Ramos (cell line): ENCODE measurements around the gene KRTAP4-8.
"Not testable (repeated sequence)": the region's sequence is repeated elsewhere in the genome, so short reads cannot be mapped to it uniquely, and the experiment has no call there.

ENCODE experiments used
- in situ Hi-C: fragments of 300-500 bp; cut with MboI; formaldehyde crosslinking; loops from one replicate; pipeline ENCODE4 v1.14.3; 2022; ENCODE audit warnings: low sequenced_read_pairs; ENCODE audit not compliant: unreplicated experiment

Gene KRTAP4-8

DNA sequence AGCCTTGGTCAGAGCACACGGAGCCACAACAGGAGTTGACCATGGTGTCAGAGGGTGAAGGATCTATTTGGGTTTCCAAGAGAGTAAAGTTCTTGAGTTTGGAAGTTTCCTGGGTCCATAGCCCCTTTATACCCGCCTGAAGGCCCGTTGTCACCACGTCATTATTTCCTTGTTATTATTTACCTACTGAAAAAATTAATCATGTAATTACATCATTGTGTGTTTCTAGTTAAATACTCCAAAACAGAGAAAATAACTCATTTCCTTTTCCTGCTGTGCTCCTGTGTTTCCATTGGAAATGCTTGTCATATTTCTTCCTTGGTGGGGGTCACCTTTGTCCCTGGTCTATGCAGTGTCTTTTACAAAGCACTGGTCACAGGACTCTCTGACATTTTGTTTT lies at the start of gene KRTAP4-8:
Gene KRTAP4-8 (minus strand): TSS at position 101 of the 400 bp plus-strand sequence. CDS start 58 bp downstream, at position 43.
- in situ Hi-C loops = no loop called here

DNA sequence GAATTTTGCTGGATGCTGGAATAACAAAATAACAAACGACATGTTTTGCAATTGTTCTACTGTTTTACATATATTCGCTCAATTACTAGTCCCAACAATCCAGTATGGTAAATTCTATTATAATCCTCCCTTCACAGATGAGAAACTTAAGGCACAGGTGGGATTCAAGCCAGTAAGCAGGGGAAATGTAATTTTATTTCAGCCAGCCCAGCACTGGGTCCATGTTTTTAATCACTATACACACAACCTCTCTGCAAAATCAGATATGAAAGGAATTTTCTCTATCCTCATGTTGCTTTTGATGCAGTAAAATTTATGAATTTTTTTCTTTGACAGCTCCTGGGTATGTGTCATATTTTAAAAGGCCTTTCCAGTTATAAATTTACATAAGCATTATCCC lies 47.3 kb upstream of the KRTAP4-8 start:
- in situ Hi-C loops = no loop called here

DNA sequence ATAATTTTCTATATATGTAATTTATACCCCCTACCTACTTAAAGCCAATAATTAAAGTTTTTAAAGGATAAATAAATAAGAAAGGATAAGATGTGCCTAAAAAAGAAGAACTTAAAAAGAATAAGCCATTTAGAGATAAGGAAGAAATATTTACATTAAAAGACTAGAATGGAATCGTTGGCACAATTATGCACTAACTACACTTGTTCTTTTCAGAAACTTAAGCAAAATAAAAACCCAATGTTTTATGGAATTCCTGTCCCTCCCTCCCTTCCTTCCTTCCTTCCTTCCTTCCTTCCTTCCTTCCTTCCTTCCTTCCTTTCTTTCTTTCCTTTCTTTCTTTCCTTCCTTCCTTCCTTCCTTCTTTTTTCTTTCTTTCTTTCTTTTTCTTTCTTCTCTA lies 46.9 kb upstream of the KRTAP4-8 start:
- in situ Hi-C loops = no loop called here

DNA sequence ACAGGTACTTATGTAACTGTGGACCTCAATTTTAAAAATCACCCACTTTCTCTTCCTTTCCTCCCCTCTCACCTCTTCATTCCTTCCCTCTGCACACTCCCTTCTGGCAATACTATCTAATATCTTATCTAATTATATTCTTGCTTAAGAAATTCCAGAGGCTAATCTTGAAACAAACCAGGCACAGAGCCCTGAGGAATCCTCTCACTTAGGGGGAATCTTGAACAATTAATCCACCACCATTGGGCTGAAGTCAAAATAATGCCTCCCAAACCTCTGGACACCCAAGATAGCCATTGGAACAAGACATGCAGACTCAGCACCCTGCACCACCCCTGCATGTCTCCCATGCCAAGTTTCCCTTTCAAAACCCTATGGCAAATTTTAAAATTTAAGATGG lies 43.4 kb upstream of the KRTAP4-8 start:
- in situ Hi-C loops = no loop called here

DNA sequence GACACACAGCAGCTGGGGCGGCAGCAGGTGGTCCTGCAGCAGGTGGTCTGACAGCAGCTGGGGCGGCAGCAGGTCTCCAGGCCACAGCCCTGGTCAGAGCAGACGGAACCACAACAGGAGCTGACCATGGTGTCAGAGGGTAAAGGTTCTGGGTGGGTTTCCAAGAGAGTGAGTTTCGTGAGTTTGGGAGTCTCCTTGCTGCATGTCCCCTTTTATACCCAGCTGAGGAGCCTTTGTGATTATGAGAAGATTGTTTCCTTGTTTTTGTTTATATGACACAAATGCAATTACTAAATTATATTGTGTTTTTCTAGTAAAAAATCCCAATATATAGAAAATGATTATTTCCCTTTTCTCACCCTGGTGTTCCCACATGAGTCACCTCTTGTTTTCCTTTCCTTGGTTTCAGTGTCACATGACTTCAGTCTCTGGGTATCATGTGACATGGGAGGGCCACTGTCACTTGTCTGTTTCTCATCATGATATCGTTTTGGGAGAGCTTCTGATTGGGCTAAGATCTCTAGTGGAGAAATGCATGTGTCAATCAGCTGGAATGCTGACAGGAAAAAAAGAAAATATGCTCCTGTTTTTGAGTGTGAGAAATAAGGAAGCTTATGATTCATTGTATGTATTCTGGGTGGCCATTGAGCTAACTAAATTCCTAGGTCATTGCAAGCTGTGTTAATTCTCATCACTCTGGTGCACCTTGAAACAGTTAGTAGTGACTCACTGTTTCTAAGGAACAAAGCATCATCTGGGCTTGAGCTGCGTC lies 42.6 kb upstream of the KRTAP4-8 start, which contains the start of gene KRTAP4-6:
Gene KRTAP4-6 (minus strand): TSS at position 185 of the 772 bp plus-strand sequence. CDS start 57 bp downstream, at position 128.
- in situ Hi-C loops = no loop called here

DNA sequence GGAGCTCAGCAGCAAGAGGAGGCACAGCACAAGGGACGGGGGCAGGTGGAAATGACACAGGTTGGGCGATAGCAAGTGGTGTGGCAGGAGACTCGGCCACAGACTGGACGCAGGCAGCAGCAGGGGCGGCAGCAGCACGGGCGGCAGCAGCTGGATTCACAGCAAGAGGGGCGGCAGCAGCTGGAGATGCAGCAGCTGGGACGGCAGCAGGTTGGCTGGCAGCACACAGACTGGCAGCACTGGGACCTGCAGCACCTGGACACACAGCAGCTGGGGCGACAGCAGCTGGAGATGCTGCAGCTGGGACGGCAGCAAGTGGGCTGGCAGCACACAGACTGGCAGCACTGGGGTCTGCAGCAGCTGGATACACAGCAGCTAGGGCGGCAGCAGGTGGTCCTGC lies 41.9 kb upstream of the KRTAP4-8 start:
- in situ Hi-C loops = not testable (repeated sequence)

DNA sequence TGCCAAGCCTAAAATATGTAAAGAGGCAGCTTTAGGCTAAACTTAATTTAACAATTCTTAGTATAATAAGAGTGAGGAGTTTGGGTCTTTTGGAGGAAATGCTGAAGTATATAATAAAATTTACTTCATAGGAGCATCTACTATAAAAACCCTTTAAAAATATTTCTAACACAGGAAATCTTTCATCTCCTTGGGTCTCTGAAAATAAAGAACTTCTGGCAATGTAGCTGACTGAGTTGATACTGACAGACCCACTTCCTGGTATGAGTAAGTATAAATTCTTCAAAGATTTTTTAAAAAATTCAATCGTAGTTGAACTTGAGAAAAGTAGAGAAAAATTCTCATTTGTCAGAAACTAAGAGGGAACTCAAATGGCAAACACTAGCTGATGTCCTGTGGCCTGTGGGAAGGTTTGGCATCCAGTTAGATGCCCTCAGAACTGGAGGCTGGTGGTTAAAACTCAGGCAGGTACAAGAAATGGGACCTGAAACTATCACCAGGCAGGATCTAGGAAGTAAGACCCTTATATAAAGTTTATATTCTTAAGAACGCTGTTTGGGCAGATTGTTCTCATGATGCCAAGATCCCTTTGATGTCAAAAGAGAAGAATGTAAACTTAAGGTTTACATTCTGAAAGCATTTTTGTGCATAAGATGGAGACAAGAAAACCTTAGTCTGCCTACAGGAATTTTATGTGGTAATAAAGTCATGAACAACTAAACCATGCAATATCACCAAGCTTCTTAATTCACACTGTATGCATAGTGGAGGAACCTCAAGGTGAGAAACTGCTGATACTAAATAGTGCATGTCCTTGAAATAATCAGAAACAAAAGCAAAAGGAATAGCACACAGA lies 36.2 kb upstream of the KRTAP4-8 start:
- in situ Hi-C loops = no loop called here

DNA sequence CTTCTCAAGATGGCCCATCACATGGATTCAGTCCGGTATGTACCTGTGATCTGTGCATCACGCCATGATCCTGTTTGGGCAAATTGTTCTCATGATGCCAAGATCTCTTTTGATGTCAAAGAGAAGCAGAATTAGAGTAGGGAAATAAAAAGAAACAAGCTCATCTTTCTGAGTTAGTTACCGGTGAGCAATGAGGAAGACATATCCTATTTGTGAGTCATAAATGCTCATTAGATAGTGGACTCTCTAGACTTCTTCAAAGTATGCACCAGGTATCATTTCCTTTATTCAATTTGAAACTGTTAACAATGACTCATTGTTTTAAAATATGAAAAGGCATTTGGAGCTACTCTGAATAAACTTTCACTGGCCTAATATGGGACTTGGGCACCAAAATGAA lies 34.0 kb upstream of the KRTAP4-8 start:
- in situ Hi-C loops = no loop called here

DNA sequence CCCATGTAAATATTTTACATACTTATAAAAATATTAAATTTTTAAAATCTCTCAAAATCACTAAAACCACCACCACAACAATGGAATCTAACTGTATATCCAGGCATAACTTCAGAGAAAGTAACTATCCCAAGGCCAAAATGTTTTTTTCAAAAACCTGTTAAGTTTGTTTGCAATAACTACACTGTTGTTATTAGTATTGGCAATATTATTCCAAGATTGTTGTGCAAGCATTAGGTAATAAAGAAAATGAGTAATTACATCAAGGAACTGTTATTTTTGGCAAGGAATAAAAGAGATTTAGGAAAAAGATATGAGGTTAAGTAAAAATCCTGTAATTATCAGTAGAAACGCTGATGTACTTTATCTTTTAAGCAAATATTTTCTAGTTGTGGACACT lies 29.4 kb upstream of the KRTAP4-8 start:
- in situ Hi-C loops = no loop called here

GRCh38 chr17:41126412-41126811 lies 28.5 kb upstream of the KRTAP4-8 start:
- in situ Hi-C loops = no loop called here

DNA sequence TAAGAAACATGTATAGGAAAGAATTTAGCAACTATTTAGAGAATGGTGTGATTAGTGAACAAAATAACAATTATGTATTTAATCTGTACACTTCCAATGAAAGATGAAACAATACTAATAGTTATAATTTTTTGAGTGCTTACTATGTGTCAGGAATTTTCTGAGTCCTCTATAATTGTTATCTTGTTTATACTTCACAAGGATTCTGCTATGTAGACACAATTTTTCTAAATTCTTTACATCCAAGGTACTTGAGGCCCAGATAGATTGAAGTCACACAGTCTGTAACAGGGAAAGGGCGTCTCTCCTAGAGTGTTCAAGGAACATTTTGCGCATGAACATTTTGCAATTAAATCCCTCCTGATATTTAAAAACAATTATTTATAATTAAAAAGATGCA lies 27.1 kb upstream of the KRTAP4-8 start:
- in situ Hi-C loops = no loop called here

GRCh38 chr17:41123991-41124371 lies 26.0 kb upstream of the KRTAP4-8 start, which contains the start of gene KRTAP4-12:
TSS of gene KRTAP4-12 (minus strand) at chr17:41124182. CDS start at chr17:41124122, 60 bp downstream.
- in situ Hi-C loops = not testable (repeated sequence)

DNA sequence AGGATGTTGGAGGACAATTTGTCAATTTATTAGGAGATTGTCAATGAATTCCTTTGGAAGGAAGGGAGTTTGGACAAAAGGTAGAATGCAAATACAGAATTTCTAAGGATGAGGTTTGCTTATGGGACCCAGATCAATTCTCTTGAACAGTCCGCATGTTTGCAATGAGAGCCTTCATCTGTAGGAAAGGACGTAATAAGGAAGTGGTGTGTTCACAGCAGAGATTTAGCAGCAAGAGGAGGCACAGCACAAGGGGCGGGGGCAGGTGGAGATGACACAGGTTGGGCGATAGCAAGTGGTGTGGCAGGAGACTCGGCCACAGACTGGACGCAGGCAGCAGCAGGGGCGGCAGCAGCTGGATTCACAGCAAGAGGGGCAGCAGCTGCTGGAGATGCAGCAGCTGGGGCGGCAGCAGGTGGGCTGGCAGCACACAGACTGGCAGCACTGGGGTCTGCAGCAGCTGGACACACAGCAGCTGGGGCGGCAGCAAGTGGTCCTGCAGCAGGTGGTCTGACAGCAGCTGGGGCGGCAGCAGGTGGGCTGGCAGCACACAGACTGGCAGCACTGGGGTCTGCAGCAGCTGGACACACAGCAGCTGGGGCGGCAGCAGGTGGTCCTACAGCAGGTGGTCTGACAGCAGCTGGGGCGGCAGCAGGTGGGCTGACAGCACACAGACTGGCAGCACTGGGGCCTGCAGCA lies 25.5 kb upstream of the KRTAP4-8 start:
- in situ Hi-C loops = not testable (repeated sequence)

DNA sequence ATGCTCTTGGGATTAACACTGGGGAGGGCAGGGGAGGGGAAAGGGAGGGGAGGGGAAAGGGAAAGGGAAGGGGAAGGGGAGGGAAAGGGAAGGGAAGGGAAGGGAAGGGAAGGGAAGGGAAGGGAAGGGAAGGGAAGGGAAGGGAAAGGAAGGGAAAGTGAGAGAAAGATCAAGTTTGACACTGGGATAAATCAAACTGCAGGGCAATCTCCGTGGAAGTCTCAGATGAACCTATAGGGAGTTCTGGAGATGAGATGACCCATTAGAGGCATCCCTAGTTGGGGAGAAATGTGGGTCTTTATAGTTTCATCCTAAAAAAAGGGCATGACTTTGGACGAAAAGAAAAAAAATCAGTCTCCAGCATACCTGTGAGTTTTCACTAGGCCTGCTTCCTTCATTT lies 23.8 kb upstream of the KRTAP4-8 start:
- in situ Hi-C loops = no loop called here

DNA sequence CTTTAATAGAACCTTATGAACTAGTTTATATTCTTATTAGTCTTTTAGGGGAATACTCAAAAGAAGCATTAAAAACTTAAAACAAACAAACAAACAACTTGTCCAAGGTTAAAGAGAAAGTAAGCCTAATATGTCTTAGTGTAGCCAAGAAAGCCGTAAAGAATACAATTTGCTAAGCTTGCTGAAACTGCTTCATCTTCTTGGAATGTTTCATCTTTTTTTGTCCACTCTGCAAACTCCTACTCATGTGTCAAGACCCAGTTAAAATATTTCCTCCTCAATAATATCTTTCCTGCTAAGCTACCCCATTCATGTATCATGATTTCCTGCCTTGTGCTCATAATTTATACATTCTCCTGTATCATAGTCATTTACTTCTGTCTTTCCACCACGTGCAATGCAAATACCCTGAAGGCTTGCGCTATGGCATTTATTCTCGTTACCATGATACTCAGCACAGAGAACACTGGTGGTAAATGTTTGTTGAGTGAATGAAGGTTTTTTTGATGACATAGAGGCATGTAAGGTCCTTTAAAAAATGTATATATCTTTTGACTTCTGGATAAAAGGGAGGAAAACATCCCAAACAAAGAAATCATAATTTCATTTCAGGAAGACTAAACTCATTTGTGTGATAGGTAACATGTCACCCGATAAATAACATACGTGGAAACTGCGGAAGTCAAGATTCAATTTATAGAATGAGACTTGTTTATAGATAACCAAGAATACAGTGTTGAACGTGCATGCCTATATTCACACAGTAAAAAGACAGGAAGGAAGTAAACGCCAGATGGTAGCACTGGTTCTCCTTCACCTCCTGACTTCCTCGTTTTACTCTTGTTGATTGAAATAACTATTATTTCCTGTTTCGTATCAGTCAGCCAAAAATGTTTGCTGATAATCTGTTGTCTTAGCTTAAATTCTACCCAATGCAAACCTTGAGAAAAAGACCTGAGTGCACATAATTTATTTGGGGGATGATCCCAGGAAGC lies 22.1 kb upstream of the KRTAP4-8 start:
- in situ Hi-C loops = not testable (repeated sequence)

- in situ Hi-C loops = no loop called here
Measured at GRCh38 chr17:41118721-41119120, 20.8 kb upstream of the KRTAP4-8 start.

DNA sequence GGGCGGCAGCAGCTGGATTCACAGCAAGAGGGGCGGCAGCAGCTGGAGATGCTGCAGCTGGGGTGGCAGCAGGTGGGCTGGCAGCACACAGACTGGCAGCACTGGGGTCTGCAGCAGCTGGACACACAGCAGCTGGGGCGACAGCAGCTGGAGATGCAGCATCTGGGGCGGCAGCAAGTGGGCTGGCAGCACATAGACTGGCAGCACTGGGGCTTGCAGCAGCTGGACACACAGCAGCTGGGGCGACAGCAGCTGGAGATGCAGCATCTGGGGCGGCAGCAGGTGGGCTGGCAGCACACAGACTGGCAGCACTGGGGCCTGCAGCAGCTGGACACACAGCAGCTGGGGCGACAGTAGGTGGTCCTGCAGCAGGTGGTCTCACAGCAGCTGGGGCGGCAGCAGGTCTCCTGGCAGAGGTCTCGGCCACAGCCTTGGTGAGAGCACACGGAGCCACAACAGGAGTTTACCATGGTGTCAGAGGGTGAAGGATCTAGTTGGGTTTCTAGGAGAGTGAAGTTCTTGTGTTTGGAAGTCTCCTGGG lies 20.0 kb upstream of the KRTAP4-8 start, which contains the start of gene KRTAP4-11:
Gene KRTAP4-11 (minus strand): TSS at position 528 of the 541 bp plus-strand sequence. CDS start 58 bp downstream, at position 470.
- in situ Hi-C loops = not testable (repeated sequence)

GRCh38 chr17:41116297-41116696 lies 18.4 kb upstream of the KRTAP4-8 start:
- in situ Hi-C loops = no loop called here
